Measurements from ENCODE around the gene TGFB2.

Gene TGFB2

DNA sequence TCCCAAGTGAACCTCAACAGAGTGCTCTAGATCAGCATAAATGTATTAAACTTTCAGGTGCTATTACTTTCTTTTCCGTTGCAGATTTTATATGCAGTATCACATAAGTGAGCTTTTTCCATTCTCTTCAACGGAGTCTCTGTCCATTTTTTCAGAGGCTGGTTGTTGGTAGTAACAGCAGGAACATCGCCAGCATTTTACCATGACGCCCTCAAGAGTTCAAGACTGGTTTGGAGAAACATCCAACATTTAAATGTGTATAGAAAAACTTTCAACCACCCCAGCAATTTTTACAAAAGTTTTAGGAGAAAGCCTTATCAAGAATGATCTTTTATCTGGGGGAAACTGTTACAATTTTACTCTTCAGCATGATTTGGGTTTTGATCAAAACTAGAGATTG, 117.0 kb downstream of the TGFB2 start:
- TF ChIP-seq, protein P1, sequence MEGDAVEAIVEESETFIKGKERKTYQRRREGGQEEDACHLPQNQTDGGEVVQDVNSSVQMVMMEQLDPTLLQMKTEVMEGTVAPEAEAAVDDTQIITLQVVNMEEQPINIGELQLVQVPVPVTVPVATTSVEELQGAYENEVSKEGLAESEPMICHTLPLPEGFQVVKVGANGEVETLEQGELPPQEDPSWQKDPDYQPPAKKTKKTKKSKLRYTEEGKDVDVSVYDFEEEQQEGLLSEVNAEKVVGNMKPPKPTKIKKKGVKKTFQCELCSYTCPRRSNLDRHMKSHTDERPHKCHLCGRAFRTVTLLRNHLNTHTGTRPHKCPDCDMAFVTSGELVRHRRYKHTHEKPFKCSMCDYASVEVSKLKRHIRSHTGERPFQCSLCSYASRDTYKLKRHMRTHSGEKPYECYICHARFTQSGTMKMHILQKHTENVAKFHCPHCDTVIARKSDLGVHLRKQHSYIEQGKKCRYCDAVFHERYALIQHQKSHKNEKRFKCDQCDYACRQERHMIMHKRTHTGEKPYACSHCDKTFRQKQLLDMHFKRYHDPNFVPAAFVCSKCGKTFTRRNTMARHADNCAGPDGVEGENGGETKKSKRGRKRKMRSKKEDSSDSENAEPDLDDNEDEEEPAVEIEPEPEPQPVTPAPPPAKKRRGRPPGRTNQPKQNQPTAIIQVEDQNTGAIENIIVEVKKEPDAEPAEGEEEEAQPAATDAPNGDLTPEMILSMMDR (IDR thresholded peaks at IDR 0.05), result no peak

DNA sequence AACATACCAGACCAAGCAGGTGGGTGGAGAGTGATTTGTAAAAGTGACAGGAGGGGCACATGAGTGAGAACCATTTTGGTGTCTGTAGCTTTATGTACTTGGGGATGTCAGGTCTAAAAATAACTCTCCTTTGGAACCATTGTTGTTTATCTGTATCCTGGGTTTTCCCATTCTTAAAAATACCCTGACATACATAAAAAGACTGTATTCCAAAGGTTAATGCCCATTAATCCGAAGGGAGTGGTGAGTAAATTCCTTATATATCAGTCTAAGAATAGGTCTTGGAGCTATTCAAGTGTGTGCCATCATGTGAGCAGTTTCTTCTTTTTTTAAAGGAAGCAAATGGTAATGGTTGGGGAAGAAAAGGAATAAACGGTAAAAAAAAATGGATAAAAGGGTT, 117.5 kb downstream of the TGFB2 start:
- TF ChIP-seq, protein P1 (IDR thresholded peaks at IDR 0.05), result no peak

DNA sequence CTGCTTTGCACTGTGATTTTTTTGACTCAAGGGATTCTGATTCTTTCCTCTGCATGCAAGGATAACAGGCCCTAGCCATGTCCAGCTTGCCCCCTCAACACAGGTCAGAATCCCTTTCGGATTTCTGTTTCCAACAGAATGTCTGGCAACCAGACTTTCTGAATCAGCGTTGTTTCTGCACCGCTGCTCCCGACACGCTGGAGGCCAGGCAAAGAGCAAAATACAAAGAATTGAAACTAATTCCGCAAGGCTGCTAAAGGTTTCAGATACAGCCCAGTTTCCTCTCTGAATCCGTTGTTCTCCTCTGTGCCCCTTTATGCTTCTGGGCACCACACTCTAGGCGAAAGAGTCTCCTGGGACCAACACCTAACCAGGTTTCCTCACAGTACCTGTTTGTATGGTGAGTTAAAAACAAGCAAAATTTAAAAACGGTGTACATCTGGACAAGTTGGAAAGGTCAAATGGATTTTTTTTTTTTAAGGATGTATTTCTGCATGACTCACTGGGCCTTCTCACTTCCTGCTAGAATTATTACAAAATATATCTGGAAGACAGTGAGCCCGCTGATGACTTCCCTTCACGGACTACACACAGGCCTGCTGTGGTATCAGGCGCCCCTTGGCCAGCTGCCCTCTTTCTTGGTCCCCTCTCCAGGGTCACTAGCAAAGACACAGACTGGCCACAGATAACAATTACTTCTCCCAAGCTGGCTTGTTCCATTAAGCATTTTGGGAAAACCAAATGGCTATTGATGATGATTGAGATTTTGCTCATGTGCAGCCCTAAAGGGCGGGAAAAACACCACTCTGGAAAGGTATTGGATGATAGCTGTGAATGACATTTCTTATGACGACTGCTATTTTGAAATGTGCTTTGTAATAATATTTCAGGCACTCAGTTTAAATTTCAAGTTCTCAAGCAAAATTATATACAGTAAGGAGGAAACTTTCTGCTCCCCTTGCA, 118.3 kb downstream of the TGFB2 start:
- TF ChIP-seq, protein P1 (IDR thresholded peaks at IDR 0.05), result no peak

DNA sequence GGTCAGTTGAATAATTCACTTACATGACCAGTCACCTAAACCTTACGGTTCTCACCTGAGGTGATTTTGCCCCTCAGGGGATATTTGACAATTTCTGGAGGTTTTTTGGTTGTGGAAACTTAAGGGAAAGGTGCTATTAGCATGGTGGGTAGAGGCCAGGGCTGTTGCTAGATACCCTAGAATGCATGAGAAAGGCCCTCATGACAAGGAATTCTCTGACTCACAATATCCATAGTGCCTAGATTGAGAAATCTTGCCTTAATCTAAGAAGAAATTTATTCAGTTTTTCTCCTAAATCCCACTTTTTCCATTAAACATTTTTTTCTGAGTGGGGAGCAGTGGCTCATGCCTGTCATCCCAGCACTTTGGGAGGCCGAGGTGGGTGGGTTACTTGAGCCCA, 119.7 kb downstream of the TGFB2 start:
- TF ChIP-seq, protein P1 (IDR thresholded peaks at IDR 0.05), result no peak

DNA sequence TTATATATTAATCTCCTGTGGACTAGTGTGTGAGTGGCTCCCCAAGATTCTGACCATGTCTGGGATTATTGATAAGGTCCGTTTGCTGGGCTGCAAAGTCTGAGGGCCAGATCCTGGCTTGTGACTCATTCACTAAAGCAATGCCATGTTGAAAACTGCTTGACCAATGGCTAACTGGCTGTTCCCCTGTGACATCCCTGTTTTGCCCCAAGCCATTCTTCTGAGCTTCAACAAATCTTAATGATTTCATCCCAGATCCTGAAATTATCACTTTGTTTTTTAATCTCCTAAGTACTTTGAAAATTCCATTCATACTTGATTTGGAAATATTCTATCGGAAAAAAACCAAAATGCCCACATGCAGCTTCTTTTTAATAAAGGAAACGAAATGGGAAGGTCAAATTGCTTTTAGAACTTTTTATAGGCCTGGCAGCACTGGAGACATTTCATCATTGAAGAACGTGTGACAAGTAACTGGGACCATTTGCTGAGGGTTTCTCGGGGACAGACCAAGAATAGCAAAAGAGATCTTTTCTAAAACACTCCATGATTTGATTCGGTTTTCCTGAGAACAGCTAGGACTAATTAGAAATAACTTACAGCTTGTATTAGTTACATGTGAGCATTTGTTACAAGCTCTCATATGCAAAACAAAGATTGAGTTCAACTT, 121.3 kb downstream of the TGFB2 start:
- TF ChIP-seq, protein P1 (IDR thresholded peaks at IDR 0.05), result no peak

DNA sequence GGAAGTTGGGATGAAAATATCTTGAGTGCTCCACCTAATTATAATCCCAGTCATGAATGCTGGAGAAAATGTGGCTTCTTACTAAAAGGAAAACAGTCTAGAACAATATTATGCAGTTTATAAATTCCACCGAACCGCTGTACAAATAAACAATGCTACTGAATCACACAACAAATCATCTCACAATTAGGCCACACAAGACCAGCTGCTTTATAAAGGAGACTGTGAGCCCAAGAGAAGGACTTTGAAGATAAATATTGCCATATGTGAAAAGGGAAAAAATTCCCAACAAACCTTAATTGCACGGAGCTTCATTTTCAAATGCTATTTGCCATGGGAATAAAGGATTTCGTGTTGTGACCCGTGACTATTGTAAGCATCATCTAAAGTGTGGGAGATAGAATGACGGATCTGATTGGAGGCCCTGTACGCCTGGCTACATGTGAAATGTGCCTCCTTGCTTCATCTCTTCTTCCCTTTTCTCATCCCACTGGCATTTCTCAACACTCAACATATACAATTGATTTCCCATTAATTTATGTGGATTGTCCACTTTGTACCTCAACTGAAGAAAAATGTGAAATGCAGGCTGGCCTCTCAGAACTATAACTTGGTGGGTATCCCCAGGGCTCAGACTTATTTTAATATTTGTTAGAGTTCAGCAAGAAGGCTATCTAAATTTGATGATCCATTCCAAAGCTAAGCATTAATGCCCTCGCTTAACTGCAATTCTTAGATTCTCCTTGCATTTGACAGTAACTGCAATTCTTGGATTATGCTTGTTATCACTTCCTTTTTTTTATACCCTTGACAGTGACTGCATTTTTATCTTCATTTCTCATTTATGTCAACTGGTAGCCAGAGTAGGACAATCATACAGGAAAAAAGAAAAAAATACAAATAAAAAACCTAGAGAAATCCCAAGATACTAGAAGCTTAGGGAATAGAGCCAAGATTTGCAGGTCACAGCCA, 122.3 kb downstream of the TGFB2 start:
- TF ChIP-seq, protein P1 (IDR thresholded peaks at IDR 0.05), result no peak

DNA sequence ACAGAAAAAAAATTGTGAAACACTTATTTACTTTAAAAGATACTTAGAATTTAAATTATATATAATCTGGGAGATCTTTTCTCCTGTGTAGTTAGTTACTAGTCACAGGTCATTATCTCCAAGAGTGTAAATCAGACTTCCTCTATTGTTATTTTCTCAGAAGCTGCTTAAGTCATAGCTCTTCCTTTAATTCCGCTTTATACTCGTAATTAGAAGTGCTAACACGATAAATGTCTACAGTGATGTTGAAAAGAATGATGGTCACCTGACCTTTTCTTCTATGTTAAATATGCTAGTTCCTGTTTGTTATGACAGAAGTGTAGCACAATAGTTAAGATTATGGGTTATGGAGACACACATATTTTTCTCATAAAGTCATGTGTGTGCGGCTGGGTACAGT, 123.6 kb downstream of the TGFB2 start:
- TF ChIP-seq, protein P1 (IDR thresholded peaks at IDR 0.05), result no peak

Data from LNCAP (cell line).